HUES6 (cell line): Measurements from ENCODE around the gene NAT16.

Experiments used
- H3K27ac ChIP-seq: 2 replicates; pipeline ENCODE4 v1.7.0; 2013; ENCODE audit warnings: low read depth, mild to moderate bottlenecking, low read length, inconsistent platforms
- H3K27me3 ChIP-seq: 2 replicates; pipeline ENCODE4 v1.6.1; 2013; ENCODE audit warnings: low read length; ENCODE audit not compliant: control insufficient read depth, insufficient read depth
- H3K36me3 ChIP-seq: 2 replicates; pipeline ENCODE4 v1.6.1; 2013; ENCODE audit warnings: low read length; ENCODE audit not compliant: control insufficient read depth, insufficient read depth
- H3K4me1 ChIP-seq: 2 replicates; pipeline ENCODE4 v1.6.1; 2013; ENCODE audit warnings: low read length; ENCODE audit not compliant: control insufficient read depth, insufficient read depth
- H3K4me3 ChIP-seq: 2 replicates; pipeline ENCODE4 v1.5.1; 2013; ENCODE audit warnings: low read depth, low read length
- H3K9ac ChIP-seq: one replicate; pipeline ENCODE4 v1.6.1; 2013; ENCODE audit warnings: mild to moderate bottlenecking, low read length
- H3K9me3 ChIP-seq: 2 replicates; pipeline ENCODE4 v1.6.1; 2013; ENCODE audit warnings: low read depth, low read length; ENCODE audit not compliant: control insufficient read depth, insufficient read depth

NAT16 gene

DNA sequence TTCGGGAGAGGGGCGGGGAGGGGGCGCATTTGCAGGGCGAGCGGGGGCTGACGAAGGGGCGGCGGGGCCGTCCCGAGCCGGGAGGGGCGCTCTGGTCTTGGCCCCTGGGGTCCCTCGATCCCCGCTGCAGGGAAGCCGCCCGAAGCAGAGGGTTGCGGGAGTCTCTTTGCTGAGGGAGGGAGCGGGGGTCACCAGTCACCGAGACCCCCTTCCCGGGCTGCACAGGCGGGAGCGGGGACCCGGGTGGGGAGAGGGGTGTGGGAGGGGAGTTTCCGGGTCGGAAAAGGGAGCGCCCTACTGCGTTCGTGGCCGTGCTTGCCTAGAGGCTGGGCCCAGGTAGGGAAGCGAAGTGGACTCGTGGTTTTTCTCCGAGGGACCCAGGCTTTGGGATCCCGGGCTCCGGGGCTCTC lies 25.4 kb downstream of the NAT16 start:
- H3K27ac ChIP-seq = peak overlapping the region; percentile 68; the same call in 1 of the 2 replicates

DNA sequence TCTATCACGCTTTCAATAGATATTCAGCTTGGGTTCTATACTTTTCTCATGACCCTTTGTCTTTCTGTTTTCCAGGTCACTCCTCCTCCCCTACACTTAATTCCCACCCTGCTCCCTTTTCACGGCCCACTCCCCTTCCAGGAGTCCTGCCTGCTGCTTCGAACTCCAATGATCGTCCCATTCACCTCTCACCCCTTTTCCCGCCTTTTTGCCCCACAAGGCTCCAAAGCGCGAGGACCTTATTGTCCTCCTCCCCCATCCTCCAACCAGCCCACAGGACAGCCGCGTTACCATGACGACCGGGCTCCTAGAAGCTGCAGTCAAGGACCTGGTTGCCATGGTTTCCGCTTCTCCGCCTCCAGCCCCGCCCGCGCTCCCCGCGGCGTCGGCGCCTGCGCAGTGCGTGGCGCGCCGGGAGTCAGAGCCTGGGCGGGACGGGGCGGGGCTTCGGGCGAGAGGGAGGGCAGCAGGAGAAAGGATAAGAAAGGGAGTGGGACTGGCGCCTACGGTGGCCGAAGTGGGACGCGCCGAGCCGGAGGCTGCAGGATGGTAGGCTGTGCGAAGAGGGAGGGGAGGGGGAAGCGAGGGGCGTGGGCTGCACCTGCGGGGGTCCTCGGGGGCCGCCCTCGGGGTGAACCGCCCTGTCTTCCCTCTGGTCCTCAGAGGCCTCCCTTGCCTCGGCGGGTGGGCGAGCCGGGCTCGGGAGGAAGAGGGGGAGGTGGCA lies 26.0 kb downstream of the NAT16 start, which contains the start of gene AP1S1:
Gene AP1S1 (plus strand): TSS at position 508 of the 724 bp plus-strand sequence. CDS start 39 bp downstream, at position 547.
- H3K4me1 ChIP-seq = peaks cover 26% of the 10 kb centered on the region
- peaks cover 17% of the 10 kb centered on the region for H3K36me3 ChIP-seq
- H3K27me3 ChIP-seq = peaks cover 3% of the 10 kb centered on the region; the same call in 1 of the 2 replicates
- peak within 1 kb of the TSS; percentile 69 for H3K9ac ChIP-seq
- H3K27ac ChIP-seq = peak within 1 kb of the TSS; percentile 68; the same call in 1 of the 2 replicates
- no peaks in the 10 kb centered on the region for H3K9me3 ChIP-seq
- H3K4me3 ChIP-seq = peak within 1 kb of the TSS; percentile 75

More for the DNA sequence above, 25.4 kb downstream of the NAT16 start:
- H3K9ac ChIP-seq = peak overlapping the region; percentile 69
- peaks cover 29% of the 10 kb centered on the region for H3K4me1 ChIP-seq
- H3K27me3 ChIP-seq = peaks cover 3% of the 10 kb centered on the region; the same call in 1 of the 2 replicates
- H3K36me3 ChIP-seq = peaks cover 19% of the 10 kb centered on the region
- H3K4me3 ChIP-seq = peak overlapping the region; percentile 75
- no peaks in the 10 kb centered on the region for H3K9me3 ChIP-seq

DNA sequence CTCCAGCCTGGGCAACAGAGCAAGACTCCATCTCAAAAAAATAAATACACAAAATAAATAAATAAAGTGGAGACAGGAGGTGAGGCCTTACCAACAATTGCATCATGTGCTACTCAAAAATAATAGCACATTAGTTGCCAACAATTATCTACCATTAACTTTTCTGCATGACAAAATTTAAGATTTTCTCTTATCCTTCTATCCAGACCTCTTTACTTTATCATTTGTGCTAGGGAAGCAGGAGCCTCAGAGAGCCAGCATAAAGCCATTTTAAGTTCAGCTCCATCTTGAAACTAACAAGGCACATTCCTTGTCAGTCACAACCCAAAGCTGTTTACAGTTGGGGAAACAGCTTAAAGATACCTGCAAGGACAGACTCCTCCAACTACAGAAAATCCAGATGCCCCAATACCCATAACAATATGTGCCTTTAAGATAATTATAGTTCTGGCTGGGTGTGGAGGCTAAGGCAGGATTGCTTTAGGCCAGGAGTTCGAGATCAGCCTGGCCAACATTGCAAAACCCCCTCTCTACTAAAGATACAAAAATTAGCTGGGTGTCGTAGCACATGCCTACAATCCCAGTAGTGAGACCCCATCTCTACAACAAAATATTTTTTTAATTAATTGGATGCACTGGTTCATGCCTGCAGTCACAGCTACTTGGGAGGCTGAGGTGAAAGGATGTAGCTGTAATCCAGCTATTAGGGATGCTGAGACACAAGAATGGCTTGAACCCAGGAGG lies 28.0 kb downstream of the NAT16 start:
- Histone ChIP-seq H3K9ac (no peak overlapping the region), H3K36me3 (0 out of 2 replicates have a peak, but pooled peaks cover 3% of the 10 kb centered on the region), H3K27ac (no peak overlapping the region), H3K4me3 (no peak overlapping the region), H3K4me1 (peaks cover 18% of the 10 kb centered on the region), H3K9me3 (no peaks in the 10 kb centered on the region), H3K27me3 (peaks cover 3% of the 10 kb centered on the region; the same call in 1 of the 2 replicates)

DNA sequence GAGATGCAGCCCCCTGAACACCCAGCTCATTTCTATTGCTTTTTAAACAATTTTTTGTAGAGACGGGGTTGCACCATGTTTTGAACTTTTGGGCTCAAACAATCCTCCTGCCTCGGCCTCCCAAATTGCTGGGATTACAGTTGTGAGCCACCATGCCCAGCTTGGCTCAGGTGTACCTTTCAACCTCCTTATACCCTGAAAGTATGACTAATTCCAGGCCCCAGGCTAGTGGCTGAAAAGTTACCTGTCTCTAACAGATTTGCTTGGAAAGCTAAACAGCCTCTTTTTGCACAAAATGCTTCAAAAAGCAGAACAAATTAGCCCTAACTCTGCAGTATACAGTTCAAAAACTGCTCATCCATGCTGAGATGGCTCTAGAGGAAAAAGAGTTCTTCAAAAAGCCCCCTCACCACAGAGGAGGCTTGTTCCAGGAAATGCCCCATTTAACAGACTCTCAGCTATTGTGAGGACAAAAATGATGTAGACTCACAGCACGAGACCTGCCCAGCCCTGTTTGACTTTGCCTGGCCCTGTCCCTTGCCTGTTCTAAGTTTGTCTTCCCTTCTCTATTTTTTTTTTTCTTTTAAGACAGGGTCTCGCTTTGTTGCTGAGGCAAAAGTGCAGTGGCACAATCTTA lies 39.2 kb downstream of the NAT16 start:
- Histone ChIP-seq H3K9me3 (no peaks in the 10 kb centered on the region), H3K27ac (peak overlapping the region; percentile 31; the same call in 1 of the 2 replicates), H3K4me1 (peaks cover 15% of the 10 kb centered on the region), H3K4me3 (no peak overlapping the region), H3K27me3 (no peaks in the 10 kb centered on the region), H3K9ac (no peak overlapping the region), H3K36me3 (no peaks in the 10 kb centered on the region; the same call in 1 of the 2 replicates)

DNA sequence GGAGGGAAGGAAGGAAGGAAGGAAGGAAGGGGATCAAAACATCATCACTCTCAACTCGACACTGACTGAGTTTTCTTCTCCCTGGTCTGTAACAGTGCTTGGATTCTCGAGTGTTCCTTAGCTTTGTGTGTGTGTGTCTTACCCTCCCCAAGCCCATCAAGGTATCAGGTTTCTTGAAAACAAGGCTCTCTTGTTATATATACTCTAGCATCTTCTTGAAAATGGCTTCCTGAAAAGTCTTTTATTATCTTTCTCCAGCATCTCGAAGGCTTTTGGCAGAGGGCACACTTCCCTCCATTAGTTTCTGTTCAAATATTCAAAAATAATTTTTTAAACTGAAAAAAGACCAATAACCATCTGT lies 39.8 kb downstream of the NAT16 start:
- Histone ChIP-seq H3K9ac (no peak overlapping the region), H3K27ac (no peak overlapping the region), H3K4me1 (peaks cover 15% of the 10 kb centered on the region)

DNA sequence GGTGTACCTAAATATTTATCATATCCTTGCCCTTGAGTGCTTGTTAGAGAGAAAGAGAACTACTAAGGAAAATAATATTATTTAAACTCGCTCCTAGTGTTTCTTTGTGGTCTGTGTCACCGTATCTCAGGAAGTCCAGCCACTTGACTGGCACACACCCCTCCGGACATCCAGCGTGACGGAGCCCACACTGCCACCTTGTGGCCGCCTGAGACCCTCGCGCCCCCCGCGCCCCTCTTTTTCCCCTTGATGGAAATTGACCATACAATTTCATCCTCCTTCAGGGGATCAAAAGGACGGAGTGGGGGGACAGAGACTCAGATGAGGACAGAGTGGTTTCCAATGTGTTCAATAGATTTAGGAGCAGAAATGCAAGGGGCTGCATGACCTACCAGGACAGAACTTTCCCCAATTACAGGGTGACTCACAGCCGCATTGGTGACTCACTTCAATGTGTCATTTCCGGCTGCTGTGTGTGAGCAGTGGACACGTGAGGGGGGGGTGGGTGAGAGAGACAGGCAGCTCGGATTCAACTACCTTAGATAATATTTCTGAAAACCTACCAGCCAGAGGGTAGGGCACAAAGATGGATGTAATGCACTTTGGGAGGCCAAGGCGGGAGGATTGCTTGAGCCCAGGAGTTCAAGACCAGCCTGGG lies 41.8 kb downstream of the NAT16 start:
- Histone ChIP-seq H3K9me3 (no peaks in the 10 kb centered on the region), H3K36me3 (peaks cover 8% of the 10 kb centered on the region; the same call in 1 of the 2 replicates), H3K27ac (peak overlapping the region; percentile 88), H3K27me3 (no peaks in the 10 kb centered on the region), H3K4me1 (peaks cover 29% of the 10 kb centered on the region), H3K4me3 (peak overlapping the region; percentile 31; the same call in 1 of the 2 replicates), H3K9ac (peak overlapping the region; percentile 89)

More for the DNA sequence above, 39.8 kb downstream of the NAT16 start:
- Histone ChIP-seq H3K9me3 (no peaks in the 10 kb centered on the region), H3K36me3 (peaks cover 3% of the 10 kb centered on the region; the same call in 1 of the 2 replicates), H3K4me3 (no peak overlapping the region), H3K27me3 (no peaks in the 10 kb centered on the region)

DNA sequence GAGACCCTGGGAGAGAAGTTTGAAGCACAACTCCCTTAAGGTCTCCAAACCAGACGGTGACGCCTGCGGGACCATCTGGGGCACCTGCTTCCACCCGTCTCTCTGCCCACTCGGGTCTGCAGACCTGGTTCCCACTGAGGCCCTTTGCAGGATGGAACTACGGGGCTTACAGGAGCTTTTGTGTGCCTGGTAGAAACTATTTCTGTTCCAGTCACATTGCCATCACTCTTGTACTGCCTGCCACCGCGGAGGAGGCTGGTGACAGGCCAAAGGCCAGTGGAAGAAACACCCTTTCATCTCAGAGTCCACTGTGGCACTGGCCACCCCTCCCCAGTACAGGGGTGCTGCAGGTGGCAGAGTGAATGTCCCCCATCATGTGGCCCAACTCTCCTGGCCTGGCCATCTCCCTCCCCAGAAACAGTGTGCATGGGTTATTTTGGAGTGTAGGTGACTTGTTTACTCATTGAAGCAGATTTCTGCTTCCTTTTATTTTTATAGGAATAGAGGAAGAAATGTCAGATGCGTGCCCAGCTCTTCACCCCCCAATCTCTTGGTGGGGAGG lies 42.4 kb downstream of the NAT16 start:
- Histone ChIP-seq H3K4me1 (peaks cover 29% of the 10 kb centered on the region), H3K36me3 (peaks cover 8% of the 10 kb centered on the region; the same call in 1 of the 2 replicates), H3K27me3 (no peaks in the 10 kb centered on the region), H3K4me3 (no peak overlapping the region), H3K27ac (peak overlapping the region; percentile 88), H3K9ac (peak overlapping the region; percentile 89), H3K9me3 (no peaks in the 10 kb centered on the region)

DNA sequence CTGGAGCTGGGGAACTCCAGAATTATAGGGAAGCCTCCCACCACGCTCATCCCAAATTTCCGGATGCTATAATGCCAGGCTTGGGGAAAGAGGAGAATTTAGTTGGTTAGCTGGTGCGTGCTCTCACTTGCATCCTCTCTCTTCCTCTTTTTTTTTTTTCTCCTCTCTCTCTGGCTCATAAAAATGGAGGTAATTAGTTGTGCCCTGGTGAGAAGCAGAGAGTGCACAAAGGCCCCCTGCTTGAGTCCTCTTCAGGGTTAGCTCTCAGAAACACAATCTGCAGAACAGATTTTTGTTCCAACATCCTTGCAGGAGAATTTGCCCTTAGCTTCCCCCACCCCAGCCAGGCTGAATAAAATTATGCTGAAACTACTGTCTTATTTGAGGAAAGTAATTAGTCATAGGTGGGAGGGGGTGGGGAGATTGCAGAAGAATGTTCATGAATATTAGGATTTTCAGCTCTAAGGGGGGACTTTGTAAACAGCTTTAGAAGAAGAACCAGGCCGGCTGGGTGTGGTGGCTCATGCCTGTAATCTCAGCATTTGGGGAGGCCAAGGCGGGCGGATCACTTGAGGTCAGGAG lies 45.6 kb downstream of the NAT16 start:
- no peak overlapping the region for H3K4me3 ChIP-seq
- peaks cover 18% of the 10 kb centered on the region for H3K4me1 ChIP-seq
- peaks cover 18% of the 10 kb centered on the region; the same call in 1 of the 2 replicates for H3K36me3 ChIP-seq
- H3K9me3 ChIP-seq = no peaks in the 10 kb centered on the region
- H3K27ac ChIP-seq = no peak overlapping the region
- H3K27me3 ChIP-seq = no peaks in the 10 kb centered on the region
- no peak overlapping the region for H3K9ac ChIP-seq

DNA sequence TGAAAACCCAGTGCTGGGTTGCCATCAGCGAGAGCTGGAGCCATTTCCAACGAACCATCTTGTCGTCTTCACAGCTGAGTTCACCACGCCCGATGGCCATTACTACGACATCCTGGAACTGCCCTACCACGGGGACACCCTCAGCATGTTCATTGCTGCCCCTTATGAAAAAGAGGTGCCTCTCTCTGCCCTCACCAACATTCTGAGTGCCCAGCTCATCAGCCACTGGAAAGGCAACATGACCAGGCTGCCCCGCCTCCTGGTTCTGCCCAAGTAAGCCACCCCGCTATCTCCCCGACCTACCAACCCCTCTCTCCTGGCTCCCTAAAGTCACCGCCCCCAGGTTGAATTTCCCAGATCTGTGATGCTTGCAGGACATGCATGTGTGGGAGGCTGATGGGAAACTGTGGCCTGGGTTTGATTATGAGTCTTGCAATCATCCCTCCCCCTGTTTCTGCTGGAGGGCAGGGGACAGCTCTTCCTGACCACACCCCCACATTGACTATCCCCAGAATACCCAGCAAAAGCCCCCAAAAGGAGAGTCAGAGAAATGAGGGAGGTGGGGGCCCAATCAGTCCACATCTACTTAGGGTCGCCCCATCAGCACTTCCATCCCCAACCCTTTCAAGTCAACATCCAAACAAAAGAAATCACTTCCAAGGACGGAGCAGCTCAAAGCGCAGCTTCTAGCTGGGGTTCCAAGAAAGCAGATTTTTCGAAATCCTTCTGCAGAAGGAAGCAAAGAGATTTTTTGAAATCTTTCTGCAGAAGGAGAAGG lies 46.3 kb downstream of the NAT16 start:
- Histone ChIP-seq H3K9me3 (no peaks in the 10 kb centered on the region), H3K4me1 (peaks cover 18% of the 10 kb centered on the region), H3K4me3 (no peak overlapping the region), H3K27me3 (no peaks in the 10 kb centered on the region), H3K9ac (no peak overlapping the region), H3K27ac (no peak overlapping the region), H3K36me3 (peaks cover 18% of the 10 kb centered on the region; the same call in 1 of the 2 replicates)
